Lower leg skin (tissue), 3 donors: ENCODE measurements around the gene MAB21L2.
"Not testable (repeated sequence)": the region's sequence is repeated elsewhere in the genome, so short reads cannot be mapped to it uniquely, and the experiment has no call there.

Source experiments
- POLR2A ChIP-seq, 2 donors: fragments of 450-650 bp; IDR thresholded peaks; one replicate each; pipeline ENCODE4 v1.6.1; 2016 to 2017; ENCODE audit warnings: antibody characterized with exemption in 2 of 2, mild to moderate bottlenecking in 1 of 2, moderate library complexity in 1 of 2
- TF ChIP-seq, protein P1 (sequence below), 3 donors: fragments of 450-650 bp; IDR thresholded peaks; one replicate each; pipeline ENCODE4 v1.5.1; 2016; ENCODE audit warnings: antibody characterized with exemption in 3 of 3, mild to moderate bottlenecking in 3 of 3, moderate library complexity in 2 of 3

DNA sequence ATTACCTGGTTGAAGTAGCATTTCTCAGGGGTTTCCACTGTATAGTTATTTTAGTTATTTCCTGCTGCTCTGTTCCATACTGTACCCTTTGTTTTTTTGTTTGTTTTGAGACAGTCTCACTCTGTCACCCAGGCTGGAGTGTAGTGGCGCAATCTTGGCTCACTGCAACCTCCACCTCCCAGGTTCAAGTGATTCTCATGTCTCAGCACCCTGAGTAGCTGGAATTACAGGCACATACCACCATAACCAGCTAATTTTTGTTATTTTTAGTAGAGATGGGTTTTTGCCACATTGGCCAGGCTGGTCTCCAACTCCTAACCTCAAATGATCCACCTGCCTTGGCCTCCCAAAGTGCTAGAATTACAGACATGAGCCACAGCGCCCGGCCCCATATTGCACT is 24.1 kb upstream of the MAB21L2 start:
- not testable (repeated sequence) for TF ChIP-seq POLR2A (IDR thresholded peaks at IDR 0.05)
- TF ChIP-seq, protein P1, sequence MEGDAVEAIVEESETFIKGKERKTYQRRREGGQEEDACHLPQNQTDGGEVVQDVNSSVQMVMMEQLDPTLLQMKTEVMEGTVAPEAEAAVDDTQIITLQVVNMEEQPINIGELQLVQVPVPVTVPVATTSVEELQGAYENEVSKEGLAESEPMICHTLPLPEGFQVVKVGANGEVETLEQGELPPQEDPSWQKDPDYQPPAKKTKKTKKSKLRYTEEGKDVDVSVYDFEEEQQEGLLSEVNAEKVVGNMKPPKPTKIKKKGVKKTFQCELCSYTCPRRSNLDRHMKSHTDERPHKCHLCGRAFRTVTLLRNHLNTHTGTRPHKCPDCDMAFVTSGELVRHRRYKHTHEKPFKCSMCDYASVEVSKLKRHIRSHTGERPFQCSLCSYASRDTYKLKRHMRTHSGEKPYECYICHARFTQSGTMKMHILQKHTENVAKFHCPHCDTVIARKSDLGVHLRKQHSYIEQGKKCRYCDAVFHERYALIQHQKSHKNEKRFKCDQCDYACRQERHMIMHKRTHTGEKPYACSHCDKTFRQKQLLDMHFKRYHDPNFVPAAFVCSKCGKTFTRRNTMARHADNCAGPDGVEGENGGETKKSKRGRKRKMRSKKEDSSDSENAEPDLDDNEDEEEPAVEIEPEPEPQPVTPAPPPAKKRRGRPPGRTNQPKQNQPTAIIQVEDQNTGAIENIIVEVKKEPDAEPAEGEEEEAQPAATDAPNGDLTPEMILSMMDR (IDR thresholded peaks at IDR 0.05): not testable (repeated sequence)
